AG04449 (cell line): ENCODE measurements around the gene HEPACAM.

Source experiments
- CTCF ChIA-PET: fragments of 350-600 bp; formaldehyde crosslinking; extraction: SDS; loops from one replicate; lab custom pipeline; 2021; ENCODE audit warnings: antibody characterized with exemption; lab: Yijun Ruan, JAX
- POLR2A ChIA-PET: fragments of 400-600, 350-600 bp; formaldehyde crosslinking; extraction: SDS; loops from one replicate; lab custom pipeline; 2020; ENCODE audit warnings: antibody characterized with exemption, inconsistent platforms; lab: Yijun Ruan, JAX
- DNase-seq: peaks from one replicate; pipeline ENCODE4 v3.0.0-alpha.2; 2010; ENCODE audit warnings: low read depth, low spot score
- H3K4me3 ChIP-seq: 2 replicates; pipeline ENCODE4 v1.5.1; 2011; ENCODE audit warnings: low read depth, mild to moderate bottlenecking, control low read depth, low read length
- CTCF ChIP-seq: IDR thresholded peaks from one replicate; pipeline ENCODE4 v1.5.1; 2011; ENCODE audit warnings: mild to moderate bottlenecking, moderate library complexity, low read length, control low read depth, inconsistent platforms; ENCODE audit not compliant: insufficient read depth; ENCODE audit errors: missing control alignments

HEPACAM gene

GRCh38 chr11:124902616-124903015, 33.2 kb downstream of the HEPACAM start:
- POLR2A ChIA-PET = no interaction called here
- no peak overlapping the region for H3K4me3 ChIP-seq
- DNase-seq = no peak
- CTCF ChIA-PET = interaction anchor here (0.9 to 2.1 kb wide), 4 partner anchors 17 to 36 kb away, joined by 3 to 10 read pairs (median 4); no protein-coding TSS in a partner anchor
- no peak for TF ChIP-seq CTCF

GRCh38 chr11:124900464-124900863, 35.4 kb downstream of the HEPACAM start:
- TF ChIP-seq CTCF = no peak
- DNase-seq = no peak
- ChIA-PET POLR2A (interaction anchor here (0.7 to 1.2 kb wide), 2 partner anchors 24 to 227 kb away, joined by 3 to 4 read pairs; no protein-coding TSS in a partner anchor), CTCF (interaction anchor here (2.1 to 8.6 kb wide), 4 partner anchors 18 to 43 kb away, joined by 6 to 78 read pairs (median 8); partner anchors contain the start of gene HEPN1)
- no peak overlapping the region; the same call in 1 of the 2 replicates for H3K4me3 ChIP-seq

- POLR2A ChIA-PET = interaction anchor here (1.0 to 2.0 kb wide), 3 partner anchors 10 to 55 kb away, joined by 4 to 11 read pairs (median 8); partner anchors contain the start of gene CCDC15
- CTCF ChIA-PET = interaction anchor here (0.8 to 8.6 kb wide), 10 partner anchors 9 to 255 kb away, joined by 3 to 78 read pairs (median 6); partner anchors contain the start of genes HEPACAM and ROBO3
- DNase-seq = no peak
Measured at GRCh38 chr11:124899383-124900145, 36.3 kb downstream of the HEPACAM start.

GRCh38 chr11:124898711-124899110, 37.1 kb downstream of the HEPACAM start:
- TF ChIP-seq CTCF = no peak
- POLR2A ChIA-PET = interaction anchor here (1.0 to 2.0 kb wide), 3 partner anchors 10 to 55 kb away, joined by 4 to 11 read pairs (median 8); partner anchors contain the start of gene CCDC15
- CTCF ChIA-PET = interaction anchor here (0.8 to 8.6 kb wide), 14 partner anchors 8 to 254 kb away, joined by 3 to 78 read pairs (median 6); partner anchors contain the start of genes CCDC15 and ROBO3
- no peak overlapping the region for H3K4me3 ChIP-seq
- DNase-seq = no peak

More at GRCh38 chr11:124899383-124900145, 36.3 kb downstream of the HEPACAM start:
- no peak for TF ChIP-seq CTCF
- H3K4me3 ChIP-seq = no peak overlapping the region

GRCh38 chr11:124898263-124898680, 37.6 kb downstream of the HEPACAM start:
- ChIA-PET POLR2A (interaction anchor here (1.0 to 2.0 kb wide), 3 partner anchors 9 to 56 kb away, joined by 4 to 11 read pairs (median 8); partner anchors contain the start of gene CCDC15), CTCF (interaction anchor here (0.7 to 8.6 kb wide), 15 partner anchors 8 to 254 kb away, joined by 3 to 78 read pairs (median 5); partner anchors contain the start of genes CCDC15 and ROBO3)
- no peak for TF ChIP-seq CTCF
- DNase-seq = peak; percentile 56
- no peak overlapping the region for H3K4me3 ChIP-seq
